ENCODE results near the gene THRA. TPM values are rescaled to one million over a fixed set of nuclear protein-coding genes. Genes with fewer than 3 reads are reported as not detected.
A peak's percentile ranks its signal among the peaks of the same experiment; 100 is the strongest.

Gene THRA
- total RNA-seq, 2 donors from 2014 or later: 64.8 to 75.0 TPM

GRCh38 chr17:40074175-40074512, 11.4 kb downstream of the THRA start:
- DNase-seq (ENCODE audit: low spot score) (no peak), ATAC-seq (ENCODE audit: insufficient number of reproducible peaks, low FRiP score, low read depth) (no peak)
- H3K27me3 ChIP-seq (replicated peaks; ENCODE audit: insufficient read depth): no peaks in the 10 kb centered on the region
- TF ChIP-seq CTCF (IDR thresholded peaks at IDR 0.05): no peak
- H3K4me3 ChIP-seq: no peak overlapping the region
- H3K36me3 ChIP-seq: peaks cover 23% of the 10 kb centered on the region
- H3K27ac ChIP-seq: peak overlapping the region; percentile 92 to 95
- H3K9me3 ChIP-seq: no peaks in the 10 kb centered on the region
- H3K4me1 ChIP-seq (ENCODE audit: control insufficient read depth in 1 of 2, low read depth in 2 of 2): peaks cover 76 to 86% of the 10 kb centered on the region in 2 donors

- Histone ChIP-seq H3K4me3 (peak overlapping the region; percentile 45), H3K4me1 (ENCODE audit: control insufficient read depth in 1 of 2, low read depth in 2 of 2) (peaks cover 70 to 79% of the 10 kb centered on the region in 2 donors), H3K27ac (peak overlapping the region; percentile 92 to 95), H3K36me3 (peaks cover 25% of the 10 kb centered on the region), H3K9me3 (no peaks in the 10 kb centered on the region), H3K27me3 (replicated peaks; ENCODE audit: insufficient read depth) (no peaks in the 10 kb centered on the region)
- no peak for ATAC-seq (ENCODE audit: insufficient number of reproducible peaks, low FRiP score, low read depth)
- TF ChIP-seq CTCF (IDR thresholded peaks at IDR 0.05): no peak
- no peak for DNase-seq (ENCODE audit: low spot score)
Observed at GRCh38 chr17:40074871-40075200, 12.1 kb downstream of the THRA start.

DNA sequence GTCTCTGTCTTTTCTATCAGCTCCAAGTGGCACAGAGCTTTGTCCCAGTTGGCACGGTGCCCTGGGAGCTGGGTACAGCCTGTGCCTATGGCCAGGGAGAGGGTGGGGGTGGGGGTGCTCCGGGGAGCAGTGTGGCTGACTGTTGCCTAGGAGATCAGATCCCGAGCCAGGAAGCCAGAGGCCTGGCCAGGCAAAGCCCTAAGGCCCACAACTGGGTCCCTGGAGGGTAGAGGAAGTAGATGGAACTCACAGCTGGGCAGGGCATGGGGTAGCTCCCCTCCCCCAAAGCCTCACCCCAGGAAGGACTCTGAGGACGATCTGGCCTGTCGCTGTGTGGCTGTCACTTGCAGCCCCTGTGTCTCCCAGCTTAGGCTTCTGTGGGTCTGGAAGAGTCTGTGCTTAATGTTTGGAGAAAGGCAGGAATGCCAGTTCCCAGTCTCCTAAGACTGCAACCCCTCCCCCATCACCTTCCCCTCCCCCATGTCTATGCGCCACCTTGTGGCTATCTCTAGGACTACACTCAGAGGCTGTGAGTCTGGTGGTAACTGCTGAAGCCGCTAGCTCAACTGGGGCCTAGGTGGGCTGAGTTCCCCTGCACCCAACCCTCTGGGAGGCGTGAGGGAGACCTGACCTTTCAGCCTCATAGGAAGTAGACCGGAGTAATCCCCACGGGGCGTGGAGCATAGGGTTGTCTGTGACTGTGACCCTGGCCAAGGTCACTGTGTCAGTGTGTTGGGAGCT, 12.6 kb downstream of the THRA start:
- peak; percentile 96 for TF ChIP-seq CTCF (IDR thresholded peaks at IDR 0.05)
- H3K27me3 ChIP-seq (replicated peaks; ENCODE audit: insufficient read depth): no peaks in the 10 kb centered on the region
- DNase-seq (ENCODE audit: low spot score): peak; percentile 69
- H3K4me3 ChIP-seq: peak overlapping the region; percentile 45
- no peaks in the 10 kb centered on the region for H3K9me3 ChIP-seq
- peaks cover 65 to 73% of the 10 kb centered on the region in 2 donors for H3K4me1 ChIP-seq (ENCODE audit: control insufficient read depth in 1 of 2, low read depth in 2 of 2)
- peaks cover 25% of the 10 kb centered on the region for H3K36me3 ChIP-seq
- peak overlapping the region; percentile 92 to 95 for H3K27ac ChIP-seq
- peak; percentile 65 for ATAC-seq (ENCODE audit: insufficient number of reproducible peaks, low FRiP score, low read depth)

GRCh38 chr17:40075942-40076498, 13.3 kb downstream of the THRA start:
- DNase-seq (ENCODE audit: low spot score): no peak
- H3K27ac ChIP-seq: peak overlapping the region; percentile 92 to 95
- H3K9me3 ChIP-seq: no peaks in the 10 kb centered on the region
- peak overlapping the region; percentile 45 for H3K4me3 ChIP-seq
- H3K36me3 ChIP-seq: peaks cover 25% of the 10 kb centered on the region
- peaks cover 58 to 67% of the 10 kb centered on the region in 2 donors for H3K4me1 ChIP-seq (ENCODE audit: control insufficient read depth in 1 of 2, low read depth in 2 of 2)
- ATAC-seq (ENCODE audit: insufficient number of reproducible peaks, low FRiP score, low read depth): no peak
- TF ChIP-seq CTCF (IDR thresholded peaks at IDR 0.05): no peak
- H3K27me3 ChIP-seq (replicated peaks; ENCODE audit: insufficient read depth): no peaks in the 10 kb centered on the region

- H3K4me1 ChIP-seq (ENCODE audit: control insufficient read depth in 1 of 2, low read depth in 2 of 2): peaks cover 53 to 61% of the 10 kb centered on the region in 2 donors
- TF ChIP-seq CTCF (IDR thresholded peaks at IDR 0.05): no peak
- H3K27me3 ChIP-seq (replicated peaks; ENCODE audit: insufficient read depth): no peaks in the 10 kb centered on the region
- H3K27ac ChIP-seq: peak overlapping the region; percentile 36 to 92
- H3K36me3 ChIP-seq: peaks cover 25% of the 10 kb centered on the region
- DNase-seq (ENCODE audit: low spot score) (no peak), ATAC-seq (ENCODE audit: insufficient number of reproducible peaks, low FRiP score, low read depth) (no peak)
- H3K9me3 ChIP-seq: no peaks in the 10 kb centered on the region
- no peak overlapping the region for H3K4me3 ChIP-seq
Observed at GRCh38 chr17:40076591-40076990, 13.8 kb downstream of the THRA start.
